ENCODE results near the gene METTL9.

METTL9 gene

GRCh38 chr16:21590796-21591195 is 8.6 kb upstream of the METTL9 start:
- no peak overlapping the region for H3K4me3 ChIP-seq (ENCODE audit: low read depth, low read length)
- no peak for TF ChIP-seq CTCF (IDR thresholded peaks at IDR 0.05; ENCODE audit: low read depth, low read length)

- no peak overlapping the region for H3K4me3 ChIP-seq (ENCODE audit: low read depth, low read length)
- no peak for TF ChIP-seq CTCF (IDR thresholded peaks at IDR 0.05; ENCODE audit: low read depth, low read length)
Measured at GRCh38 chr16:21592191-21592590, 7.2 kb upstream of the METTL9 start.

- no peak for TF ChIP-seq CTCF (IDR thresholded peaks at IDR 0.05; ENCODE audit: low read depth, low read length)
- H3K4me3 ChIP-seq (ENCODE audit: low read depth, low read length) = no peak overlapping the region
Measured at GRCh38 chr16:21593530-21594289, 5.7 kb upstream of the METTL9 start.

GRCh38 chr16:21597561-21598030 is 1.8 kb upstream of the METTL9 start:
- no peak for TF ChIP-seq CTCF (IDR thresholded peaks at IDR 0.05; ENCODE audit: low read depth, low read length)

GRCh38 chr16:21598206-21598605 is 1.2 kb upstream of the METTL9 start:
- no peak overlapping the region for H3K4me3 ChIP-seq (ENCODE audit: low read depth, low read length)
- TF ChIP-seq CTCF (IDR thresholded peaks at IDR 0.05; ENCODE audit: low read depth, low read length) = no peak

More at GRCh38 chr16:21597561-21598030, 1.8 kb upstream of the METTL9 start:
- H3K4me3 ChIP-seq (ENCODE audit: low read depth, low read length) = no peak overlapping the region

- TF ChIP-seq CTCF (IDR thresholded peaks at IDR 0.05; ENCODE audit: low read depth, low read length) = no peak
- H3K4me3 ChIP-seq (ENCODE audit: low read depth, low read length) = peak overlapping the region; percentile 91
Measured at GRCh38 chr16:21598701-21599121, 666 bp upstream of the METTL9 start.

- peak overlapping the region; percentile 91 for H3K4me3 ChIP-seq (ENCODE audit: low read depth, low read length)
Measured at GRCh38 chr16:21600031-21600773, 825 bp downstream of the METTL9 start.

More at GRCh38 chr16:21600031-21600773, 825 bp downstream of the METTL9 start:
- TF ChIP-seq CTCF (IDR thresholded peaks at IDR 0.05; ENCODE audit: low read depth, low read length) = no peak

All from WI38 (cell line).